GM12891 (cell line): ENCODE measurements around the gene UBE2S.

ENCODE experiments used
- DNase-seq: peaks from one replicate; pipeline ENCODE4 v3.0.0; 2011; ENCODE audit warnings: low spot score; ENCODE audit not compliant: insufficient read length
- FAIRE-seq: peaks from 2 replicates; lab custom pipeline; 2011; peaks lifted over from hg19 to GRCh38; lab: Jason Lieb, UNC
- PAX5 ChIP-seq: IDR thresholded peaks from 2 replicates; pipeline ENCODE4 v1.6.1; 2011; ENCODE audit warnings: low read length, moderate library complexity, mild to moderate bottlenecking; ENCODE audit not compliant: insufficient read depth, severe bottlenecking
- POLR2A ChIP-seq: IDR thresholded peaks from 2 replicates; pipeline ENCODE4 v1.6.1; 2011; ENCODE audit warnings: low read depth, low read length, control low read depth
- POLR2AphosphoS5 ChIP-seq: IDR thresholded peaks from 2 replicates; pipeline ENCODE4 v1.6.1; 2011; ENCODE audit warnings: low read depth, low read length, control low read depth
- POU2F2 ChIP-seq: IDR thresholded peaks from 2 replicates; pipeline ENCODE4 v1.6.1; 2011; ENCODE audit warnings: low read depth, mild to moderate bottlenecking, control low read depth, low read length, moderate library complexity
- SPI1 ChIP-seq: IDR thresholded peaks from 2 replicates; pipeline ENCODE4 v1.6.1; 2011; ENCODE audit warnings: low read depth, low read length, control low read depth
- TAF1 ChIP-seq: IDR thresholded peaks from 2 replicates; pipeline ENCODE4 v1.6.1; 2011; ENCODE audit warnings: low read depth, low read length, control low read depth

Gene UBE2S

DNA sequence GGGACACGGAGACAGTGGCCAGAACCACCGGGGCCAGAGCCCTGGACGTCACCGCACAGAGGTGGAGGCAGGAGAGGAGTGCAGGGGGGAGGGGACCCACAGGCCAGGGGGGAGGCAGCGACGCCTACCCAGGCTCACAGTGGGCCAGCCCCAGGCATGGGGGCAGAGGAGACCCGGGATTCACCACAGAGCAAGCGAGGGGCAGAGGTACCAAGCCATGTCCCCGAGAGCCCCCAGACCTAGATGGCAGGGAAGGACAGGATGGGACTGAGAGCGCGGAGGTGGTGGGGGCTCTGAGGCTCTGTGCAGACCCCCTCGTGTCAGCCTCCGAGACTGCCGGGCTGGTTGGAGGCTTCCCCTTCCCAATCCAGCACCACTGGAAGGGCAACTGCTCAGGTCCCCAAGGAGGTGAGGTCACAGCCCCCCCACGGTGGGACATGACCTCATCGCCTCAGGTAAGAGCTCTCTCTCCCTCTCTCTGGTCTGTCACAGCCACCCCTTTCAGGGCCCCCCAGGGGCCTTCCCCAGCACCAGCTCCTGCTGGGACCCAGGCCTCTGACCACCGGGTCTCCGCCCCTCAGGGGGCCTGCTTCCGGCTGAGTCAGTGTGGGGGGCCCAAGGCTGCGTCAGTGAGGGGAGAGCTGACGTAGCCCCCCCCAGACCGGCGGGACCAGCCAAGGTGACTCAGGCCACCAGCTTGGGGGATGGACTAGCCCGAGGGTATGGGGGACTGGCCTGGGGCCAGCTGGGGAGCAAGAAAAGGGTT, 35.1 kb downstream of the UBE2S start:
- FAIRE-seq (no peak), DNase-seq (no peak)
- TF ChIP-seq POLR2AphosphoS5 (no peak), POLR2A (no peak), POU2F2 (no peak), SPI1 (no peak), PAX5 (no peak), TAF1 (no peak)

DNA sequence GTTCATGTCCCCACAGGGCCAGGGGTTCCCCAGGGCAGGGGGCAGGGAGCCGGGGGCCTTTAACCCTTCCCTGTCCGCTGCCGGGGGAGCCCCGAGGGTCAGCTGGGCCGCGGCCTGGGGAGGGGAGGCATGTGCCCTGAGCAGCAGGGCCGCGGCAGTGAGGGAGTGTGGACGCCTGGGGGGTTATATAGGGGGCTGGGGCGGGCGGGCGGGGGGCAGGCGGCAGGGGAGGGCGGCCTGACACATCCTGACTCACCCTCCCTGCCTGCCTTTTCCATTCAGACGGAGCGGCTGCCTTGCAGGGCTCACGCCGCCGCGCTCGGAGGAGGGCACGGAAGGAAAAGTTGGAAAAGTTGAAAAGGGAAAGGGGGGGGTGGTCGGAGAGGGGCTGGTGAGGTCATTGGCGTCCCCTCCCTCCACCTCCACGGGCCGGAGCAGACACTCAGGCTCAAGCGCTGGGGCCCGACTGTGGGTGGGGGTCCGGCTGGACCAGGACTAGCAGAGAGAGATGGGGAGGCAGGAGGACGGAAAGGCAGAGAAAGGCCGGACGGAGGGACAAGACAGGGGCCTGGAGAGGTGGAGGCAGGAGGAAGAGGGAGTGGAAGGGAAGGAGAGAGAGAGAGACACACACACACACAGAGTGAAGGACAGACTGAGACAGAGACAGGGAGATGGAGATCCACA, 37.1 kb downstream of the UBE2S start, which contains the start of gene IL11:
TSS of gene IL11 (minus strand) at position 159 of the 684 bp plus-strand sequence. CDS start at position 6, 153 bp downstream.
- no peak for FAIRE-seq
- DNase-seq, result no peak
- TF ChIP-seq PAX5 (no peak), POLR2AphosphoS5 (no peak), POLR2A (no peak), TAF1 (no peak), SPI1 (no peak), POU2F2 (no peak)

DNA sequence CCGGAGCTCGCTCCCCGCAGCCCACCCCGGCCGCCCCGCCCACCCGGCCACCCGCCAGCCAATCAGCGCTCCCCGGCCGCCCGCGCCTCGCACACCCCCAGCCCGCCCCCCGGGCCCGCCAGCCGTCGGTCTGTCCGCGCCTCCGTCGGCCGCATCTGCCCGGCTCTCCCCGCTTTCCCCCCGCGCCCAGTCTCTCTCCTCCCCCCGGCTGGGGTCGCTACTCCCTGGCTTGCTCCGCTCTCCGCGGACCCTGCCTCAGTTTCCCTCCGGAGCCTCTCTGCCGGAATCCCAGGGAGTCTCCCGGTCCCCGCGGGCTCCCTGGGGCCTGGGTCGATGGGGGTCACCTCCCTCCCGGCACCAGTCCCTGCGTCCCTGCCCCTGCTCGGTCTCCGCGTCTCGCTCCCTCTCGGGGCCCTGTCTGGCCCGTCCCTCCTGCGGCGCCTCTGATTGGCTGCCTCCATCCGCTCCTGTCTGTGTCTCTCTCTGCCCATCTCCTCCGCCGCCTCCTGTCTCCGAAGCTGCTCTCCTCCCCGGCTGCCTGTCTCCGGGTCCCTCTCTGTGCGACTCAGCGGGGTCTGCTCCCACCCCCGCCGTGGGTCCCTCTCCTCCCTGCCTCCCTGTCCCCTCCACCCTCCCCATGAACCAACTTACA, 37.8 kb downstream of the UBE2S start:
- TF ChIP-seq PAX5 (no peak), TAF1 (no peak), POLR2A (no peak), POU2F2 (no peak), POLR2AphosphoS5 (no peak), SPI1 (no peak)
- FAIRE-seq, result no peak
- DNase-seq, result no peak

DNA sequence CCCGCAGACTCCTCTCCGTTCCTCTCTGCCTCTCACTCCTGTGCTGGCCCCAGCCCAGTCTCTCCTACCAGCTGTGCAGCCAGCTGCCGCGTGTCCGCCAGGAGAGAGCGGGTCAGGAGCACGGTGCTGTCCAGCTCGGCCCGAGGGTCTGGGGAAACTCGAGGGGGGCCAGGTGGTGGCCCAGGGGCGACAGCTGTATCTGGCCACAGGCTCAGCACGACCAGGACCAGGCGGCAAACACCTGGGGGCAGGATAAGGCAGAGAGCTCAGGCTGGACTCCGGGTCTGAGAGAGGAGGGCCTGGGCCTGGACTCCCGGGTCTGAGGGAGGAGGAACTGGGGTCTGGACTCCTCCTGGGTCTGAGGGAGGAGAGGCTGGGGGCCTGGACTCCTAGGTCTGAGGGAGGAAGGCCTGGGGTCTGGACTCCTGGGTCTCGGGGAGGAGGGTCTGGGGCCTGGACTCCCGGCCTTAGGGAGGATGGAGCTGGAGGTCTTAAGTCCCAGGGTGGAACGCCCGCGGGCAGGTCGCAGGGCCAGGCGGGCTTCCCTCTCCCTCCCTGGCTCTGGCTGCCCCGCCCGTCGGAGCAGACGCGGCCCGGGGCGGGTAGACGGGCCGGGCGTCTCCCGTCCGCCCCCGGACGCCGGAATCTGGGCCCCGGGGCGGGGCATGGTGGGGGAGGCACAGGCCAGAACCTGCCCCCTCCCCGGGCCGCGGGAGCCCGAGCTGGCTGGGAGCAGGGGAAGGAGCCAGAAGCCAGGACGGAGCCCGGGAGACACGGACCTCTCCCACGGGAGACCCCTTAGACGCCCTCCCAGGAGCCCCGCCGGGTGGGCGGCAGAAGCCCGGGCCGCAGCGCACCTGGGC, 38.7 kb downstream of the UBE2S start:
- TF ChIP-seq POLR2AphosphoS5 (no peak), SPI1 (no peak), POLR2A (no peak), PAX5 (no peak), POU2F2 (no peak), TAF1 (no peak)
- DNase-seq, result no peak
- no peak for FAIRE-seq

DNA sequence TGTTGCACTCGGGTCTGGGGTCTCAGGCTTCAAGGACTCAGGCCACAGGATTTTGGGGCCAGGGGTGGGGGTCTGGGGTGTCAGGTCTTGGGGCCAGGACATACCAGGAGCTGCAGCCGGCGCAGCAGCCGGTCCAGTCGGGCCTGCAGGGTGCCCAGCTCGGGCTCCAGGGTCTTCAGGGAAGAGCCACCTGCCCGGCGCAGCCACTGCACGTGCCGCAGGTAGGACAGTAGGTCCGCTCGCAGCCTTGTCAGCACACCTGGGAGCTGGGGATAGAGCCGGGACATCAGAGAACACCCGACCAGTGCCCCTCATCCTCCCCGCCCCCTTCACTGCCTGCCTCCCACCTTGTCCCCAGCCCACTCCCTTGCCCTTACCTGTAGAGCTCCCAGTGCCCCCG, 39.5 kb downstream of the UBE2S start:
- no peak for FAIRE-seq
- no peak for DNase-seq
- TF ChIP-seq SPI1 (no peak), TAF1 (no peak), PAX5 (no peak), POU2F2 (no peak), POLR2A (no peak), POLR2AphosphoS5 (no peak)

DNA sequence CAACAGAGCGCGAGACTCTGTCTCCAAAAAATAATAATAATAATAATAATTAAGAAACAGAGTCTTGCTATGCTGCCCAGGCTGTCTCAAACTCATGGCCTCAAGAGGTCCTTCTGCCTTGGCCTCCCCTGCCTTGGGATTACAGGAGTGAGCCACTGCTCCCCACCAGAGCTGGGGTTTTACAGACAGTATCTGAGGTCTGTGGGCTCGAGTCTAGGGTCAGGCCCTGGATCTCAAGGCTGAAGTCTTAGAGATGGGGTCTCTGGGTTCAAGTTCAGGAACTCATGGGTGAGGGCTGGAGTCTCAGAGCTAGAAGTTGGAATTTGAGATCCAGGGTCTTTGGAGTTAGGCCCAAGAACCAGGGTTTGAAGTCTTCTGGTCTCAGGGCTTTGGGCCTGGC, 40.8 kb downstream of the UBE2S start:
- TF ChIP-seq PAX5 (no peak), POLR2AphosphoS5 (no peak), POLR2A (no peak), SPI1 (no peak), TAF1 (no peak), POU2F2 (no peak)

DNA sequence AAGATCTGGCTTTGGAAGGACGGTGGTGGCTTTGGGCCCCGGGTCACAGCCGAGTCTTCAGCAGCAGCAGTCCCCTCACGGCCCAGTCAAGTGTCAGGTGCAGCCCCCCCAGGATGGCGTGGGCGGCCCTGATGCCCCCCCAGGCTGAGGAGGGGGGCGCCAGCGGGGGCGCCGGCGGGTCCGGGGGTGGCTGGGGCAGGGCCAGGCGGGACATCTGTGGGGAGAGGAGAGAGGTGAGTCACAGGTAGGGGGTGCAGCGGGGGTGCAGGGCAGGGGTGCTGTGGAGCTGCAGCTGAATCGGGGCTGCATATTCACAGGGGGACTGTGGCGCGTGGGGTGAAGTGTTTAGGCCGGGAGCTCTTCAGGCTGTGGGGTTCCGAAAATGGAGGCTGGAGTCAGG, 41.6 kb downstream of the UBE2S start:
- FAIRE-seq (no peak), DNase-seq (no peak)
- TF ChIP-seq SPI1 (no peak), POLR2AphosphoS5 (no peak), POLR2A (no peak)

More for the DNA sequence above, 40.8 kb downstream of the UBE2S start:
- DNase-seq (no peak), FAIRE-seq (no peak)

DNA sequence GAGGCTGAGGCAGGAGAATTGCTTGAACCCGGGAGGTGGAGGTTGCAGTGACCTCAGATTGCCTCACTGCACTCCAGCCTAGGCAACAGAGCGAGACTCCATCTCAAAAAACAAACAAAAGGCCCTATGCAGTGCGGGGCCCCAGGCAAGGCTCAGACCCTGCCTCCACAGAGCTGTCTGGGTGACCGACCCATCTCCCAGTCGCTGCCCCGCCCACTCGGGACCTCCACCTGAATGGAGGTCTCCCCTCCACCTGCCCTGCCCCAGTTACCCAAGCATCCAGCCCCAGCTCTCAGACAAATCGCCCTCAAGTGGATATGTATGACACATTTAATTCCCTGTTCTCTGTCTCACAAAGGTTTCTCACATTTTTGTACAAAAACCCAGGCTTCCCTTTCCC, 42.3 kb downstream of the UBE2S start:
- FAIRE-seq (no peak), DNase-seq (no peak)
- no peak for TF ChIP-seq POLR2A
- TF ChIP-seq SPI1, result no peak
- TF ChIP-seq POU2F2, result no peak
- TF ChIP-seq TAF1, result no peak
- TF ChIP-seq PAX5, result no peak
- TF ChIP-seq POLR2AphosphoS5, result no peak
